Measurements from ENCODE around the gene RPS6KA4. TPM values are rescaled to one million over a fixed set of nuclear protein-coding genes. Genes with fewer than 3 reads are reported as not detected.

The RPS6KA4 gene
- total RNA-seq, 2 donors from 2014 or later: 13.0 to 22.7 TPM

DNA sequence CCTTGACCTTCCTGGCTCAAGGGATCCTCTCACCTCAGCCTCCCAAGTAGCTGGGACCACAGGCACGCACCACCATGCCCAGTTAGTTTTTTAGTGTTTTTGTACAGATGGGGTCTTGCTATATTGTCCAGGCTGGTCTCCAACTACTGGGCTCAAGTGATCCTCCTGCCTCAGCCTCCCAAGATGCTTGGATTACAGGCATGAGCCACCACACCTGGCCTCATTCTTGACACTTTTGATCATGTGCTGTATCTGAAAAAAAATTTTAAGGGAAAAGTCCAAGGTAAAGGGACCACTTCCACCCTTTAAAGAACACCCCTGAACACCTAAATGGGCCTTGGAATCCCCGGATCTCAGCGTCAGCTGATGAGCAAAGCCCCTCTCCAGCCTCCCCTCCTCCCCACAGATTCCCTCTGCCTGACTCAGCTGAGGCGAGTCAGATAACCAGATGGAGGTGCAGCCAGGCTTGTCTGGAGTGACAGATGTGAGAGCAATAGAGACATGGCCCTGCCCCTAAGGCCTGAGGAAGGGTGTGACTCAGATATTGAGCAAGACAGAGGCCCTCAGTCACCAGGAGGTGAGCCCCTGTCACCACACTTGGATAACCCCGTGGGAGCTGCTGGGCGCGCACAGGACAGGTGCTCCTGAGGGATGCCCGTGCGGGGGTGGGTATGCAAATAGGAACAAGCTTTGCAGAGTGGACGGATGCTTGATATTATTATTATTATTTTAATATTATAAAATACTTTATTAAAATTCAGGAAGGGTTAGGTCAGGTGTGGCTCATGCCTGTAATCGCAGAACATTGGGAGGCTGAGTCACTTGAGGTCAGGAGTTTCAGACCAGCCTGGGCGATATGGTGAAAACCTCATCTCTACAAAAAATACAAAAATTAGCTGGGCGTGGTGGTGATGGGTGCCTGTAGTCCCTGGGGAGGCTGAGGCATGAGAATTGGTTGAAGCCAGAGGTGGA, 23.9 kb upstream of the RPS6KA4 start:
- H3K4me1 ChIP-seq: peaks cover 15% of the 10 kb centered on the region
- 43 to 47% methylated on average over 12 to 13 of the region's 13 CpGs for WGBS, 2 donors
- no peaks in the 10 kb centered on the region for H3K9me3 ChIP-seq
- TF ChIP-seq, protein P1, sequence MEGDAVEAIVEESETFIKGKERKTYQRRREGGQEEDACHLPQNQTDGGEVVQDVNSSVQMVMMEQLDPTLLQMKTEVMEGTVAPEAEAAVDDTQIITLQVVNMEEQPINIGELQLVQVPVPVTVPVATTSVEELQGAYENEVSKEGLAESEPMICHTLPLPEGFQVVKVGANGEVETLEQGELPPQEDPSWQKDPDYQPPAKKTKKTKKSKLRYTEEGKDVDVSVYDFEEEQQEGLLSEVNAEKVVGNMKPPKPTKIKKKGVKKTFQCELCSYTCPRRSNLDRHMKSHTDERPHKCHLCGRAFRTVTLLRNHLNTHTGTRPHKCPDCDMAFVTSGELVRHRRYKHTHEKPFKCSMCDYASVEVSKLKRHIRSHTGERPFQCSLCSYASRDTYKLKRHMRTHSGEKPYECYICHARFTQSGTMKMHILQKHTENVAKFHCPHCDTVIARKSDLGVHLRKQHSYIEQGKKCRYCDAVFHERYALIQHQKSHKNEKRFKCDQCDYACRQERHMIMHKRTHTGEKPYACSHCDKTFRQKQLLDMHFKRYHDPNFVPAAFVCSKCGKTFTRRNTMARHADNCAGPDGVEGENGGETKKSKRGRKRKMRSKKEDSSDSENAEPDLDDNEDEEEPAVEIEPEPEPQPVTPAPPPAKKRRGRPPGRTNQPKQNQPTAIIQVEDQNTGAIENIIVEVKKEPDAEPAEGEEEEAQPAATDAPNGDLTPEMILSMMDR (IDR thresholded peaks at IDR 0.05): peak in 1 of 7 experiments; percentile 3
- no peak for TF ChIP-seq POLR2A (IDR thresholded peaks at IDR 0.05)
- no peaks in the 10 kb centered on the region for H3K36me3 ChIP-seq (replicated peaks in 1 of 2; ENCODE audit: insufficient read depth in 1 of 2, low read depth in 2 of 2)
- H3K27me3 ChIP-seq: no peaks in the 10 kb centered on the region
- no peak overlapping the region for H3K4me3 ChIP-seq
- intact Hi-C loops (cut with DNase I): no loop called here
- DNase-seq (peak; percentile 47 to 82 (median 74)), ATAC-seq (peak; percentile 78)
- peak overlapping the region in 3 of 4 donors; percentile 28 to 61 (median 46) for H3K27ac ChIP-seq

DNA sequence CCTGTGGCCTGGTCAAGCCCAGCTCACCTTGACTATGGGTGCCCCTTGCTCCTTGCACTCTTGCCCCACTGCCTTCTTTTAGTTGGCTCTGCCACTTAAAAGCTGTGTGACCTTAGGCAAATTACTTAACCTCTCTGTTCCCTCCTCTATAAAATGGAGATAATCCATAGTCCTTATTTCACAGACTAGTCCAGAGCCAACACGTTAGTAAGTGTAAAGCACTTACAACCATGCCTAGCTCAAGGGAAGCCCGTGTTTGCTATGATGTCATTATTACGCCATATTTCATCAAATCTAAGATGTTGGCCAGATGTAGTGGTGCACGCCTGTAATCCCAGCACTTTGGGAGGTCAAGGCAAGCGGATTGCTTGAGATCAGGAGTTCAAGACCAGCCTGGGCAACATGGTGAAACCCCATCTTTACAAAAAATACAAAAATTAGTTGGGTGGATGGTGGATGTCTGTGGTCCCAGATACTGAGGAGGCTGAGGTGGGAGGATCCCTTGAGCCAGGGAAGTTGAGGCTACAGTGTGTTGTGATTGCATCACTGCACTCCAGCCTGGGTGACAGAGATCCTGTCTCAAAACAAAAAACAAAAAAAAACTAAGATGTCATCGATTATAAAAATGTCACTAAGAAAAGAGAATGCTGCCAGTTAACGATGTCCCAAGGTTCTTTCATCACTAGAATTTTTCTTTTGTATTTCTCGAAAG, 21.3 kb upstream of the RPS6KA4 start:
- no peaks in the 10 kb centered on the region for H3K9me3 ChIP-seq
- no peak for TF ChIP-seq POLR2A (IDR thresholded peaks at IDR 0.05)
- TF ChIP-seq, protein P1 (IDR thresholded peaks at IDR 0.05): no peak
- peaks cover 7% of the 10 kb centered on the region for H3K4me1 ChIP-seq
- H3K4me3 ChIP-seq: no peak overlapping the region
- 69 to 72% methylated on average over 8 of the region's 8 CpGs for whole genome bisulfite sequencing, 2 donors
- DNase-seq (no peak), ATAC-seq (no peak)
- H3K36me3 ChIP-seq (replicated peaks in 1 of 2; ENCODE audit: insufficient read depth in 1 of 2, low read depth in 2 of 2): no peaks in the 10 kb centered on the region
- intact Hi-C loops (cut with DNase I): no loop called here
- no peaks in the 10 kb centered on the region for H3K27me3 ChIP-seq
- H3K27ac ChIP-seq: no peak overlapping the region

DNA sequence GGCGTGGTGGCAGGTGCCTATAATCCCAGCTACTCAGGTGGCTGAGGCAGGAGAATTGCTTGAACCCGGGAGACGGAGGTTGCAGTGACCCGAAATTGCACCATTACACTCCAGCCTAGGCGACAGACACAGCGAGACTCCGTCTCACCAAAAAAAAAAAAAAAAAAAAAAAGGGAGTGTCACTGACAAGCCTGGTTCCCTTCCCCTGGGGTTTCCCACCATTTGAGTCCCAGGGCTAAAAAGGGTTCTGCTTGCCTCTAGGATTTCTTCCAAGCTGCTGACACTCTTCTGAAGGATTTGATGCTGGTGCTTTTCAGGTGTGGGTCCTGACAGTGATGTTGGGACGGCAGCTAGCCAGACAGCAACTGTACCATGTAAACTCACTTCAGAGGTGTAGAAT, 20.2 kb upstream of the RPS6KA4 start:
- Histone ChIP-seq H3K9me3 (no peaks in the 10 kb centered on the region), H3K4me3 (no peak overlapping the region), H3K27ac (no peak overlapping the region), H3K36me3 (replicated peaks in 1 of 2; ENCODE audit: insufficient read depth in 1 of 2, low read depth in 2 of 2) (no peaks in the 10 kb centered on the region), H3K4me1 (peaks cover 11% of the 10 kb centered on the region), H3K27me3 (no peaks in the 10 kb centered on the region)
- intact Hi-C loops (cut with DNase I): no loop called here
- TF ChIP-seq, protein P1 (IDR thresholded peaks at IDR 0.05): no peak
- no peak for TF ChIP-seq POLR2A (IDR thresholded peaks at IDR 0.05)
- ATAC-seq: no peak
- 83 to 93% methylated on average over 7 to 8 of the region's 8 CpGs for WGBS, 2 donors
- DNase-seq: no peak

DNA sequence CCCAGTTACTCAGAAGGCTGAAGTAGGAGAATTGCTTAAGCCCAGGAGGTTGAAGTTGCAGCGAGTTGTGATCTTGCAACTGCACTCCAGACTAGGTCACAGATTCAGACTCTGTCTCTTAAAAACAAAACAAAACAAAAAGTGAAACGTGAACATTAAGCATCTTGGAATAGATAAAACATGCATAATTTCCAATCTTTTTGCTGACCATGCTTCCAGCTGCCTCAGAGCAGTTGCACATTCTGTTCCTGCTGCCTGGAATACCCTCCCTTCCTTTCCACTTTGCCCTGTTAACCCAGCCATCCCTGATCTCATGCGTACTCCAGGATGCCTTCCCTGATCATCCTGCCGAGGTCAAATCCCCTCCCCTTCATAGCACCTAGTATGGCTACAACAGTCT, 19.7 kb upstream of the RPS6KA4 start:
- Histone ChIP-seq H3K4me3 (no peak overlapping the region), H3K4me1 (peaks cover 11% of the 10 kb centered on the region), H3K27ac (no peak overlapping the region), H3K27me3 (no peaks in the 10 kb centered on the region), H3K36me3 (replicated peaks in 1 of 2; ENCODE audit: insufficient read depth in 1 of 2, low read depth in 2 of 2) (no peaks in the 10 kb centered on the region), H3K9me3 (no peaks in the 10 kb centered on the region)
- TF ChIP-seq, protein P1 (IDR thresholded peaks at IDR 0.05): no peak
- no peak for TF ChIP-seq POLR2A (IDR thresholded peaks at IDR 0.05)
- WGBS, 2 donors: 60 to 65% methylated on average over 4 of the region's 4 CpGs
- intact Hi-C loops (cut with DNase I): no loop called here
- ATAC-seq: no peak
- no peak for DNase-seq

Data from body of pancreas (tissue), 4 donors.